KOPT-K1 (cell line): ENCODE measurements around the gene DLEU7.

Experiments
- H3K27ac ChIP-seq: fragments of 200-600 bp; sonication (generic); 2 replicates; pipeline ENCODE4 v1.5.1; 2016; ENCODE audit warnings: antibody characterized with exemption, mild to moderate bottlenecking, low read depth, low read length; ENCODE audit not compliant: poor library complexity, severe bottlenecking
- H3K36me3 ChIP-seq: fragments of 200-600 bp; sonication (generic); 2 replicates; pipeline ENCODE4 v1.5.1; 2017; ENCODE audit warnings: antibody characterized with exemption, mild to moderate bottlenecking, low read length, moderate library complexity; ENCODE audit not compliant: insufficient read depth
- H3K9me3 ChIP-seq: fragments of 200-600 bp; sonication (generic); 2 replicates; pipeline ENCODE4 v1.5.1; 2017; ENCODE audit warnings: antibody characterized with exemption, low read length, mild to moderate bottlenecking; ENCODE audit not compliant: insufficient read depth, poor library complexity, severe bottlenecking

DLEU7 gene

DNA sequence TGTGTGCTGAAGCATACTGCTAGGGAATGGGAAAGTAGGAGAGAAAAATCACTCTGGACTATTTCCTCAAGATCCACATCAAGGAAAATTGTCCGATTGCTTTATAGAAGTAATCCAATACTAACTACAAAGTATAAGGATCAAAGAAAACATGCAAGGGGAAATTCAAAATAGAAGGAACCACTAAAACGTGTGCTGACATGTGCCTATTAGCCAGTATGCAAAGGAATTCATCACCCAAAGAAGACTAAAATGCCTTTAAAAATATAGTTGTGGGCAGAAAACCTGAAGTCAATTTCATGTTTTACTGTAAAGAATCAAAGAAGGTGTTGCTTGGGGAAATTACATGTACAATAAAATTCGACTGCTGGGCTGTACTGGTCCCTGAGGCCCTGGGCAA lies 14.3 kb downstream of the DLEU7 start:
- no peak overlapping the region for H3K27ac ChIP-seq
- no peaks in the 10 kb centered on the region for H3K36me3 ChIP-seq
- H3K9me3 ChIP-seq = no peaks in the 10 kb centered on the region

- Histone ChIP-seq H3K36me3 (no peaks in the 10 kb centered on the region), H3K9me3 (no peaks in the 10 kb centered on the region), H3K27ac (no peak overlapping the region)
Measured at GRCh38 chr13:50826035-50826434, 17.5 kb downstream of the DLEU7 start.

DNA sequence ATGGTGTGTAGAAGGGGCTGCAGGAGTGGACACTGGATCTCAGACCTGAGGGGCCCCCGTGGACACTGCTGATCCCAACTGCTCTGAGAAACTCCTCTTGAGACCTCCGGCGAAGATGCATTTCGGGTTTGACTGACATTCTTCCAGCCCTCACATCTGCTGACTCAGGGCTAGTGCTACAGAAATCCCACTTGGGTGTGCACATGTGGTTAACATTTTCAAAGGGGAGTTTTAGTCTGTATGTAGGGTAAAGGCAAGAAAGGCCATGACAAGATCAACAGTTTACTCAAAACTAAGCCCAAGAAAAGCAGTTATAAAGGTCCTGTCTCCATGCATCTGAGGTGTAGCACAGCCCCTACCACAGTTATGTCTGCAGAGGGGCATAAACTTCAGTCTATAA lies 31.2 kb downstream of the DLEU7 start:
- Histone ChIP-seq H3K9me3 (no peaks in the 10 kb centered on the region), H3K36me3 (no peaks in the 10 kb centered on the region), H3K27ac (no peak overlapping the region)

- peaks cover 3% of the 10 kb centered on the region for H3K9me3 ChIP-seq
- H3K36me3 ChIP-seq = no peaks in the 10 kb centered on the region
- peak overlapping the region; percentile 59 for H3K27ac ChIP-seq
Measured at GRCh38 chr13:50810998-50811397, 32.5 kb downstream of the DLEU7 start.

DNA sequence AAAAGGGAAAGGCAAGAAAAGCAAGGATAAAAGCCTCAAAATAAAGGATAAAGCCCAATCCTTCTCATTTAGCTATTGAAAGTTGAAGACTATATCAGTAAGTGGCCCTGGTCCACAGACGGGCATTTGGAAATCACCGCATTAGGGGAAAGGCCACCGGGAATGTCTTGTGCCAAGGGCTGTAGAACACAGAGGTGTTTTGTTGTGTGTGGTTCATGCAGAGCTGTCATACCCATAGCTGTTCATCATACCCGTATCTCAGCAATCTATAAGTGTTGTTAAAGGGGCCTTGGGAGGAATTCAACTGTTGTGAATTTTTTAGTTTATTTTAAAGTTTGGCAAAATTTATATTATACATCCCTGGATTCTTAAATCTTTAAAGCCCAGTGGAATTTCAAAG lies 33.0 kb downstream of the DLEU7 start:
- peaks cover 8% of the 10 kb centered on the region for H3K9me3 ChIP-seq
- no peaks in the 10 kb centered on the region for H3K36me3 ChIP-seq
- peak overlapping the region; percentile 59 for H3K27ac ChIP-seq

DNA sequence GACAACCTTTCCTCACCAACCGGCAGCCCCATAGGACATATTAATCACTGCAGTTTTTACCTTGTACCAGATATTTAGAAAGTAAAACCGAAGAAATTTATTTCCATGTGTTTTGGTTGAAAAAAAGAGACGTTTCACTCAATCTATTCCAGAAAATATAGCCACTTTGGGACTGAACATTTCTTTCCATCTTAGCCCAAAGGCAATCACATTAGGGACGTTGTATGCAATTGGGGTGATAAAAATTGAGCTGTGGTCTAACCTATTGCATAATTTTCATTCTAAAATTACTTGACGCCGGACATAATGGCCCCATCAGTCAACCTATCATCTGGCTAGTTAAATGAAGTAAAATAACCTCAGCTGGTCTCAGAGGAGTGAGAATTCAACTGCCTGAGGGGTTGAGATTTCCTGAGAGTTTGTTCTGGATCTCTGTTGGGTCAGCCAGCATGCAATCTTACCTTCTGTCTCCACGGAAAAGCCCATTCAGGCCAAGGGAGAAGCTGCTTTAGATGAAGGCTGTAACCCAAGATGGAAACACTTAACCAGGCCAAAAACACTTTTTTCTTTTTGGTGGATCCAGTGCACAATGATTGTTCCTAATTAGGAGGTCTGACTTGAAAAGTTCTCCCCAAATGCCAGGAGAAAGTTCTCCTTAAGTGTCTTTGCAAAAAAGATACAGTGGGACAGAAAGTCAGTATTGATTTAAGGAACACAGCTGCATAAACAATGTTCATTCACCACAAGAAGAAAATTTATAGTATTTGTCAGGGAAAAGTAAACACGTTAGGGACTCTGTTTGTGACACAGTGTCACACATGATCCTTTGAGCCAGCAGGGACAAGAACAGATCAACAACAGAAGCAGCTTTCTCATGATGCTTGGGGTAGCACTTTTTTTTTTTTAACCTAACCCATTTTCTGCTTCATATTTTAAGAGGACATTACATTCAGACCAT lies 34.1 kb downstream of the DLEU7 start:
- Histone ChIP-seq H3K36me3 (no peaks in the 10 kb centered on the region), H3K9me3 (peaks cover 19% of the 10 kb centered on the region), H3K27ac (peak overlapping the region; percentile 59)

GRCh38 chr13:50805805-50806204 lies 37.7 kb downstream of the DLEU7 start:
- Histone ChIP-seq H3K36me3 (no peaks in the 10 kb centered on the region), H3K9me3 (peaks cover 21% of the 10 kb centered on the region), H3K27ac (no peak overlapping the region)

DNA sequence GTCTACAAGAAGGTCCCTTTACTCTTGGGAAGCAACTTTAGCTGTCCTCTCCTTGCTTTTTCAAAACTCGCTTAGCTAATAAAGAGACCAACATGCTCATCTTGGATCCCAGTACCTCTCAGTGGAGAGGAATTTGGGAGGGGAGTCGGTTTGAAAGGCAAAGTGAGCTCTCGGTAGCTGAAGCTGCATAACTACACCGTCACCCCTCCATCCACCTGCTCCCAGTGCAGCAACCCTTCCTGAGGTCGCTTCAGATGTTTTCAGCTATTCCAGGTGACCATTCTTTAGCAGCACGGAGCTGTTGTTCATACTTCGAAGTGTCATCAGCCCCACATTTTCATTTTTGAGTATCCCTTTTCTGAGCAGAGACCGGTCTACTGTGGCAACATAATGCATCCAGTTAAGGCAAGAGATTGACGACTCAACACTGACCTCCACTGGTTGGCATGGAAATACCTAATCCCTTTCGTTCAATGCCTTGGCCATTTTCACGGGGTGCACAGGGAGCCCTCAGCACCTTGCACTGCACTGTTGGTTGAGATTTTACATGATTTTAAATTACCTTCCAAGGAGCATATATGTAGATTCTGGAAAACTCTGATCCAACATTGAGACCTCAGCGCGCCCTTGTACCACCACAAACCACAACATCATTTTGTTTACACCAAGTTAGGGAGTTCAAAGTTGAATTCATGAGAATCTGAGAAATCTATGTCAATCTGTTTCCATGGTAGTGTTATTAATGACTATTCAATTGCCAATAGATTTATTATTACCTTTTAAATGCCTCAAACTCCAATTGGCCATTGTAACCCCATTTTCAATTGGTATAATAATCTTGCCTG lies 42.2 kb downstream of the DLEU7 start:
- Histone ChIP-seq H3K9me3 (peaks cover 21% of the 10 kb centered on the region), H3K27ac (peak overlapping the region; percentile 61), H3K36me3 (no peaks in the 10 kb centered on the region)

GRCh38 chr13:50800091-50800739 lies 43.3 kb downstream of the DLEU7 start:
- Histone ChIP-seq H3K36me3 (no peaks in the 10 kb centered on the region), H3K27ac (peak overlapping the region; percentile 61), H3K9me3 (peaks cover 10% of the 10 kb centered on the region)

GRCh38 chr13:50798923-50799322 lies 44.6 kb downstream of the DLEU7 start:
- H3K9me3 ChIP-seq = no peaks in the 10 kb centered on the region
- no peaks in the 10 kb centered on the region for H3K36me3 ChIP-seq
- no peak overlapping the region for H3K27ac ChIP-seq

GRCh38 chr13:50797091-50797490 lies 46.4 kb downstream of the DLEU7 start:
- H3K27ac ChIP-seq = no peak overlapping the region
- H3K36me3 ChIP-seq = no peaks in the 10 kb centered on the region
- no peaks in the 10 kb centered on the region for H3K9me3 ChIP-seq

GRCh38 chr13:50796463-50796862 lies 47.0 kb downstream of the DLEU7 start:
- no peak overlapping the region for H3K27ac ChIP-seq
- no peaks in the 10 kb centered on the region for H3K36me3 ChIP-seq
- no peaks in the 10 kb centered on the region for H3K9me3 ChIP-seq

DNA sequence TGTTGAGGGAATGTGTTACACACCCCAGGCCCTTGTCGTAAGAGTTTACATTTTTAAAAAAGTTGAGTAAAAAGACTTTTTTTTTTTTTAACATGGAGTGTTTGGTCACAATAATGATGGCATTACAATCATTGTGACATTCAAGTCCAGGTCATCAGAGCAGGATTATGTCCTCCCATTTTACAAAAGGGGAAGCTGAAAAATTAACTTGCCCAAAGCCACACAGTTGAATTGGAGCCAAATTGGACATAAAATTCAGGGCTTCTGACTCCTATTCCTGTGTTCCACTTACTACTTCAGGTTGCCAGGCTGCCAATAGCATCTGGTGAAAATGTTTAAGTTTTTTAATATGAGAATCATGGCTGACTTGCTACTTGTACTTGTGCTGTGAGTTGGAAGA lies 49.3 kb downstream of the DLEU7 start:
- Histone ChIP-seq H3K9me3 (no peaks in the 10 kb centered on the region), H3K36me3 (no peaks in the 10 kb centered on the region), H3K27ac (no peak overlapping the region)

GRCh38 chr13:50793026-50793425 lies 50.5 kb downstream of the DLEU7 start:
- Histone ChIP-seq H3K27ac (no peak overlapping the region), H3K9me3 (no peaks in the 10 kb centered on the region), H3K36me3 (no peaks in the 10 kb centered on the region)
